ENCODE results near the gene ABHD18.

GRCh38 chr4:127967141-127967775 lies 2.1 kb downstream of the ABHD18 start:
- TF ChIP-seq CTCF (IDR thresholded peaks at IDR 0.05; ENCODE audit: poor library complexity, severe bottlenecking), result no peak
- no peak for TF ChIP-seq RAD21 (conservative IDR thresholded peaks at IDR 0.05)
- TF ChIP-seq EZH2 (IDR thresholded peaks at IDR 0.05; ENCODE audit: borderline replicate concordance, insufficient read depth, low read length, poor library complexity, severe bottlenecking), result no peak
- TF ChIP-seq EP300 (conservative IDR thresholded peaks at IDR 0.05; ENCODE audit: poor library complexity, severe bottlenecking), result no peak
- TF ChIP-seq SMC3 (conservative IDR thresholded peaks at IDR 0.05; ENCODE audit: poor library complexity), result no peak
- TF ChIP-seq POLR2AphosphoS5 (IDR thresholded peaks at IDR 0.05), result no peak
- TF ChIP-seq REST (IDR thresholded peaks at IDR 0.05; ENCODE audit: borderline replicate concordance), result no peak
